HepG2 (cell line): Measurements from ENCODE around the gene CYLD. TPM values are rescaled to one million over a fixed set of nuclear protein-coding genes. Genes with fewer than 3 reads are reported as not detected.

Experiments used
- FOSL1 ChIP-seq: sonication (generic); formaldehyde crosslinking; IDR thresholded peaks from 2 replicates; pipeline ENCODE4 v1.9.0; 2021; ENCODE audit warnings: missing genetic modification reagents, borderline replicate concordance
- HNRNPUL1 ChIP-seq: fragments of 200-400 bp; formaldehyde crosslinking; IDR thresholded peaks from 2 replicates; pipeline ENCODE4 v1.6.1; 2017; ENCODE audit warnings: low read depth, mild to moderate bottlenecking, low read length, moderate library complexity
- ZMYM3 ChIP-seq: sonication (generic); formaldehyde crosslinking; IDR thresholded peaks from 2 replicates; pipeline ENCODE4 v1.5.1; 2020; ENCODE audit warnings: mild to moderate bottlenecking, missing genetic modification reagents
- polyA plus RNA-seq, 8 experiments: library from polyadenylated mRNA; depleted of rRNA in 3 of 8; stranded (reverse) in 7 of 8; unstranded in 1 of 8; fragments of >200 nt; fragmentation: Illumina TruSeq in 4 of 8; extraction: Trizol in 4 of 8; gene quantifications; 2 replicates each; pipeline versions ENCODE4 v1.2.1 to v1.2.3, GENCODE V29; 2011 to 2016; ENCODE audit warnings: low read depth in 4 of 8, missing spikeins in 1 of 8, mixed read lengths in 1 of 8; ENCODE audit not compliant: insufficient read depth in 1 of 8
- total RNA-seq, 5 experiments: library from RNA; depleted of rRNA; stranded (reverse); fragments of >200 nt; fragmentation: Illumina TruSeq; extraction: Trizol; gene quantifications; 2 replicates each; pipeline ENCODE4 v1.2.3, GENCODE V29; 2016; ENCODE audit warnings: low read depth in 1 of 5
- TF ChIP-seq, protein P1 (sequence below): IDR thresholded peaks from 2 replicates; pipeline ENCODE4 v1.6.1; 2016; ENCODE audit warnings: mild to moderate bottlenecking
- TF ChIP-seq, protein P2 (sequence below): sonication (generic); formaldehyde crosslinking; IDR thresholded peaks from 2 replicates; pipeline ENCODE4 v1.5.1; 2020; ENCODE audit warnings: mild to moderate bottlenecking, missing genetic modification reagents
- TF ChIP-seq, protein P3 (sequence below): sonication (generic); formaldehyde crosslinking; IDR thresholded peaks from 2 replicates; pipeline ENCODE4 v1.4.0; 2020; ENCODE audit warnings: missing genetic modification reagents

The CYLD gene
- total and polyA plus RNA-seq, 2 of the 13 experiments (the other 11 are each of a cell fraction or from before 2014, with no cell fraction given), result 6.1 to 11.4 TPM

DNA sequence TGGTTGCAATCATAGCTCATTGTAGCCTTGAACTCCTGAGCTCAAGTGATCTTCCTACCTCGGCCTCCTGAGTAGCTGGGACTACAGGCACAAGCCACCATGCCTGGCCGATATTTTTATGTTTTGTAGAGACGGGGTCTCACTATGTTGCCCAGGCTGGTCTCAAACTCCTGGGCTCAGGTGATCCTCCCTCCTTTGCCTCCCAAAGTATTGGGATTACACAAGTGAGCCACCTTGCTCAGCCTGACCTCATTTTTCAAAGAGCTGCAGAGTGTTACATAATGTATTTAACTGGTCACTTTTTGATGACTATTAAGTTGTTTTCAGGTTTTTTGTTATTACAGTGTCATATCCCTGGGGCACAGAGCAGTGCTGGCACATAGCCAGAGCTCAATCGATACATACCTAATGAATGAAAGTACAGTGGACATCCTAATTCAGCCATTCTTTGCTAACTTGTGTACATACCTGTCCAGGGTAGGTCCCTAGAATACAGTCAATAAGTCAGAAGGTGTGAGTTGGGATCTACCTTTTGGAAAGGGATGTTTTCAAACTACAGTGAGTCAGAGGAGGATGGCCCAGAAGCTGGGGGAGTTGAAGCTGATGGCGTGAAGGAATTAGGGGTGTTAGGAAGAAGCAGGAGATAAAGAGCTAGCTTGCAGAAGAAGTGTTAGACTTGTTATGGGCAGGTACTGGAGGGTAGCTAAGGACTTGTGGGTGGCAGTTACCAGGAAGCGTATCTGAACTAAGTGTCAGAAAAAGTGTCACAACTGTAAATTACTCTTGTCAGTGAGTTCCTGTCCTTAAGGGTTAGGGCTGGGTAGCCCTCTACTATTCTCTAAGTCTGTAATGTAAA is 20.1 kb upstream of the CYLD start (continued):
- TF ChIP-seq, protein P1, sequence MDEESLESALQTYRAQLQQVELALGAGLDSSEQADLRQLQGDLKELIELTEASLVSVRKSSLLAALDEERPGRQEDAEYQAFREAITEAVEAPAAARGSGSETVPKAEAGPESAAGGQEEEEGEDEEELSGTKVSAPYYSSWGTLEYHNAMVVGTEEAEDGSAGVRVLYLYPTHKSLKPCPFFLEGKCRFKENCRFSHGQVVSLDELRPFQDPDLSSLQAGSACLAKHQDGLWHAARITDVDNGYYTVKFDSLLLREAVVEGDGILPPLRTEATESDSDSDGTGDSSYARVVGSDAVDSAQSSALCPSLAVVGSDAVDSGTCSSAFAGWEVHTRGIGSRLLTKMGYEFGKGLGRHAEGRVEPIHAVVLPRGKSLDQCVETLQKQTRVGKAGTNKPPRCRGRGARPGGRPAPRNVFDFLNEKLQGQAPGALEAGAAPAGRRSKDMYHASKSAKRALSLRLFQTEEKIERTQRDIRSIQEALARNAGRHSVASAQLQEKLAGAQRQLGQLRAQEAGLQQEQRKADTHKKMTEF (CRISPR knock-in tag), result peak; percentile 38; the same call in 1 of the 2 replicates
- TF ChIP-seq ZMYM3 (peak; percentile 61), HNRNPUL1 (no peak), FOSL1 (no peak)
- TF ChIP-seq, protein P2, sequence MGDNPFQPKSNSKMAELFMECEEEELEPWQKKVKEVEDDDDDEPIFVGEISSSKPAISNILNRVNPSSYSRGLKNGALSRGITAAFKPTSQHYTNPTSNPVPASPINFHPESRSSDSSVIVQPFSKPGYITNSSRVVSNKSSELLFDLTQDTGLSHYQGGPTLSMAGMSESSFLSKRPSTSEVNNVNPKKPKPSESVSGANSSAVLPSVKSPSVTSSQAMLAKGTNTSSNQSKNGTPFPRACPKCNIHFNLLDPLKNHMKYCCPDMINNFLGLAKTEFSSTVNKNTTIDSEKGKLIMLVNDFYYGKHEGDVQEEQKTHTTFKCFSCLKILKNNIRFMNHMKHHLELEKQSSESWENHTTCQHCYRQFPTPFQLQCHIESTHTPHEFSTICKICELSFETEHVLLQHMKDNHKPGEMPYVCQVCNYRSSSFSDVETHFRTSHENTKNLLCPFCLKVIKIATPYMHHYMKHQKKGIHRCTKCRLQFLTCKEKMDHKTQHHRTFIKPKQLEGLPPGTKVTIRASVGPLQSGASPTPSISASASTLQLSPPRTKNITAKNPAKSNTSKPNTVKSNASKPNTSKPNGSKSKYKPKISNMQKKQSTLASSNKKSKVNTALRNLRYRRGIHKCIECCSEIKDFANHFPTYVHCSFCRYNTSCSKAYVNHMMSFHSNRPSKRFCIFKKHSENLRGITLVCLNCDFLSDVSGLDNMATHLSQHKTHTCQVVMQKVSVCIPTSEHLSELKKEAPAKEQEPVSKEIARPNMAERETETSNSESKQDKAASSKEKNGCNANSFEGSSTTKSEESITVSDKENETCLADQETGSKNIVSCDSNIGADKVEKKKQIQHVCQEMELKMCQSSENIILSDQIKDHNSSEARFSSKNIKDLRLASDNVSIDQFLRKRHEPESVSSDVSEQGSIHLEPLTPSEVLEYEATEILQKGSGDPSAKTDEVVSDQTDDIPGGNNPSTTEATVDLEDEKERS, result 0 out of 2 replicates have a peak, but pooled peaks have one; percentile 5
- TF ChIP-seq, protein P3, sequence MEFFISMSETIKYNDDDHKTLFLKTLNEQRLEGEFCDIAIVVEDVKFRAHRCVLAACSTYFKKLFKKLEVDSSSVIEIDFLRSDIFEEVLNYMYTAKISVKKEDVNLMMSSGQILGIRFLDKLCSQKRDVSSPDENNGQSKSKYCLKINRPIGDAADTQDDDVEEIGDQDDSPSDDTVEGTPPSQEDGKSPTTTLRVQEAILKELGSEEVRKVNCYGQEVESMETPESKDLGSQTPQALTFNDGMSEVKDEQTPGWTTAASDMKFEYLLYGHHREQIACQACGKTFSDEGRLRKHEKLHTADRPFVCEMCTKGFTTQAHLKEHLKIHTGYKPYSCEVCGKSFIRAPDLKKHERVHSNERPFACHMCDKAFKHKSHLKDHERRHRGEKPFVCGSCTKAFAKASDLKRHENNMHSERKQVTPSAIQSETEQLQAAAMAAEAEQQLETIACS (CRISPR knock-in tag), result 0 out of 2 replicates have a peak, but pooled peaks have one; percentile 21
